ENCODE results near the gene CHERP.

The CHERP gene

GRCh38 chr19:16581971-16582343, 39.7 kb upstream of the CHERP start:
- TF ChIP-seq CTCF (IDR thresholded peaks at IDR 0.05; ENCODE audit: insufficient read depth, missing control alignments) = no peak
- DNase-seq (ENCODE audit: insufficient read length, low spot score) (no peak), FAIRE-seq (no peak)

- no peak for FAIRE-seq
- TF ChIP-seq CTCF (IDR thresholded peaks at IDR 0.05; ENCODE audit: insufficient read depth, missing control alignments) = no peak
- no peak for DNase-seq (ENCODE audit: insufficient read length, low spot score)
Measured at GRCh38 chr19:16581145-16581970, 39.1 kb upstream of the CHERP start.

DNA sequence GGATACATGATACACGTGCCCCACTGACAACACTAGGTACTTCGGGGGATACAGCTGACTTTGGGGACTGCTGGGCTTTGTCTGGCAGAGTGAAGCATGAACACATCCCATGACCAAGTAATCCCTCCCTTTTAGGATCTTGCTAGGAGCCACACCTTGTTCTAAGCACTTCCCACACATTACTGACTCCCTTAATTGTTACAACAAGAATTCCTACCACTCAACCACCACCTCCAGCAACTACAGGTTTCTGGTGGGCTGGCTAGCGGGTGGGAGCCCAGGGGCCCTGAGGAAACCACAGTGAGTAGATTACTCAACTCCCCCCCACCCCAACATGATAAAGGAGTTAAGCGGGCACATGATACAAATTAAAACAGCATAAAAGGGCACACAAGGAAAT, 37.1 kb upstream of the CHERP start:
- FAIRE-seq (no peak), DNase-seq (ENCODE audit: insufficient read length, low spot score) (no peak)
- no peak for TF ChIP-seq CTCF (IDR thresholded peaks at IDR 0.05; ENCODE audit: insufficient read depth, missing control alignments)

DNA sequence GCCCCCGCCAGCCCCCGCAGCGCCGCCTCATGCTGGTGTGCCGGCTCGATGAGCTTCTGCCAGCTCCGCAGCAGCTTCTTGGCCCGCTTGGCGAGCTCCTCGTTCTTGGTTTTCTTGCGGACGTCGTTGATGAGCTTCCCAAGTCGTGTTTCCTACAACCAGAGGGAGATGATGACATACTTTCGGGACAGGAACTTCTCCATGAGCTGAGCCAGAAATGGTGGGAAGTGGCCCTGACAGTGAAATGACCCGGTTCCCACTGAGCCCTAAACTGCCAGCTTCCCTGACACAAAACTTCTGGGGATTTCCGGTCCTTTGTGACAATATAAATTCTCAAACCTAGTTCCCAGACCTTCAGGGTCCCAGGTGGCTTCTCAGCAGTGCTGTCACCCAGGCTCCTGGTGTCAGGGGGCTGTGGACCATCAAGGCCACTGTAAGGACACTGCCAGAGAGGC, 35.3 kb upstream of the CHERP start:
- no peak for DNase-seq (ENCODE audit: insufficient read length, low spot score)
- FAIRE-seq = no peak
- no peak for TF ChIP-seq CTCF (IDR thresholded peaks at IDR 0.05; ENCODE audit: insufficient read depth, missing control alignments)

- DNase-seq (ENCODE audit: insufficient read length, low spot score) (no peak), FAIRE-seq (no peak)
- no peak for TF ChIP-seq CTCF (IDR thresholded peaks at IDR 0.05; ENCODE audit: insufficient read depth, missing control alignments)
Measured at GRCh38 chr19:16576690-16577530, 34.7 kb upstream of the CHERP start.

GRCh38 chr19:16575861-16576689, 33.8 kb upstream of the CHERP start:
- TF ChIP-seq CTCF (IDR thresholded peaks at IDR 0.05; ENCODE audit: insufficient read depth, missing control alignments) = no peak
- no peak for FAIRE-seq
- DNase-seq (ENCODE audit: insufficient read length, low spot score) = no peak
